Measurements from ENCODE around the gene MIB1.

MIB1 gene

DNA sequence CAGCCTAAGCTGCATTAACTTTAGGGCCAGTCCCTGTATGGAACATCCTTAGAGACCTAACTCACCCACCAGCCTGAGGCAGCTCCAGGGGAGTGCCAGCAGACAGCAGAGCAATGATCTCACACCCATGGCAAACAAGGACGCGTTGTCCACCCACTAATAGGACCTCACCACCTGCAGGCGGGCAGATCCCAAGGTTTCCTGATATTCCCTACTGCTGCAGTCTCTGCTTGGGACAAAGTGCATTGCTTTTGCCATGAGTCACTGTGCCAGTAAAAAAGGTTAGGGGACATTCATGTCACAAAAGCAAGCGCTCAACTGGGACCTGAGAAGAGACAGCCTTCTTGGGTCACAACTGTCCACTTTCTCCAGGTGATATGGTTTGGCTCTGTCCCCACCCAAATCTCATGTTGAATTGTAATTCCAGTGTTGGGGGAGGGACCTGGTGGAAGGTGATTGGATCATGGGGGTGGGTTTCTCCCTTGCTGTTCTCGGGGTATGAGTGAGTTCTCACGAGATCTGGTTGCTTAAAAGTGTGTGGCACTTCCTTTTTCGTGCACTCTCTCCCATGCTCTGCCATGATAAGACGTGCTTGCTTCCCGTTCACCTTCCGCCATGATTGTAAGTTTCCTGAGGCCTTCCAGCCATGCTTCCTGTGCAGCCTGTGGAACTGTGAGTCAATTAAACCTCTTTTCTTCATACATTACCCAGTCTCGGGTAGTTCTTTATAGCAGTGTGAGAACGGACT is 160.2 kb downstream of the MIB1 start:
- TF ChIP-seq EZH2phosphoT487 (IDR thresholded peaks at IDR 0.05; ENCODE audit: borderline replicate concordance, low read length): no peak
- TF ChIP-seq, protein P1, sequence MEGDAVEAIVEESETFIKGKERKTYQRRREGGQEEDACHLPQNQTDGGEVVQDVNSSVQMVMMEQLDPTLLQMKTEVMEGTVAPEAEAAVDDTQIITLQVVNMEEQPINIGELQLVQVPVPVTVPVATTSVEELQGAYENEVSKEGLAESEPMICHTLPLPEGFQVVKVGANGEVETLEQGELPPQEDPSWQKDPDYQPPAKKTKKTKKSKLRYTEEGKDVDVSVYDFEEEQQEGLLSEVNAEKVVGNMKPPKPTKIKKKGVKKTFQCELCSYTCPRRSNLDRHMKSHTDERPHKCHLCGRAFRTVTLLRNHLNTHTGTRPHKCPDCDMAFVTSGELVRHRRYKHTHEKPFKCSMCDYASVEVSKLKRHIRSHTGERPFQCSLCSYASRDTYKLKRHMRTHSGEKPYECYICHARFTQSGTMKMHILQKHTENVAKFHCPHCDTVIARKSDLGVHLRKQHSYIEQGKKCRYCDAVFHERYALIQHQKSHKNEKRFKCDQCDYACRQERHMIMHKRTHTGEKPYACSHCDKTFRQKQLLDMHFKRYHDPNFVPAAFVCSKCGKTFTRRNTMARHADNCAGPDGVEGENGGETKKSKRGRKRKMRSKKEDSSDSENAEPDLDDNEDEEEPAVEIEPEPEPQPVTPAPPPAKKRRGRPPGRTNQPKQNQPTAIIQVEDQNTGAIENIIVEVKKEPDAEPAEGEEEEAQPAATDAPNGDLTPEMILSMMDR (IDR thresholded peaks at IDR 0.05; ENCODE audit: low read depth, low read length, poor library complexity, severe bottlenecking): no peak
- Histone ChIP-seq H3K36me3 (ENCODE audit: control insufficient read depth, low read length) (no peaks in the 10 kb centered on the region), H3K79me2 (ENCODE audit: control insufficient read depth, low read length) (no peaks in the 10 kb centered on the region), H3K27ac (ENCODE audit: low read depth, low read length) (no peak overlapping the region), H3K9me2 (replicated peaks; ENCODE audit: control insufficient read depth, low read length) (no peaks in the 10 kb centered on the region), H3K27me3 (ENCODE audit: control insufficient read depth, low read length) (no peaks in the 10 kb centered on the region), H3K9me3 (ENCODE audit: control insufficient read depth, insufficient read depth, low read length) (no peaks in the 10 kb centered on the region), H3K4me2 (ENCODE audit: low read length) (no peak overlapping the region), H4K20me1 (ENCODE audit: control insufficient read depth, insufficient read depth, low read depth, low read length) (0 out of 2 replicates have a peak, but pooled peaks cover 3% of the 10 kb centered on the region), H3K4me3 (ENCODE audit: low read length) (no peak overlapping the region), H3F3A (ENCODE audit: control insufficient read depth, insufficient read depth) (no peaks in the 10 kb centered on the region), H3K4me1 (ENCODE audit: control insufficient read depth, low read length) (no peaks in the 10 kb centered on the region)

DNA sequence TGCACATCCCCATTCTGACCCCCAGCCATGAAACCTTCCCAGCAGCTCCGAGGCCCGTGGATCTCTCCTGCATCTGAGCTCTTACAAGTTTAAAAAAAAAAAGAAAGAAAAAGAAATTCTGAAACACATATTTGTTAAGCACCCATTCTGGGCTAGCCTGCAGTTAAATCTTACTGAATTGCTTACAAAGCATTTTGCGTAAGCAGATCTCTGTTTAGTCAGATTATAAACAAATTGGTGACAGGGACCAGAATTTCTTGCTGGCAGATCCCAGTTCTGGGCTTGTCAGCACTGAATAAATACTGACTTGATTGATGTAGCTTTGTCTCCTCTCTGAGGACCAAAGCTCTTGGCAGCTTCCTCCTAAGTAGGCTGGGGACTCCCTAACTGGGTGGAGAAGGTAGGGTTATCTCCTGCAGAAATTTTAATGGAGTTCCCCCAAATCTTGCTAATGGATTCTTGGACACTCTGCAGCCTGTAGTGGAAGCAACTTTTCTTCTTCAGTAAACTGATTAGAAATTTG is 160.9 kb downstream of the MIB1 start:
- Histone ChIP-seq H3K36me3 (ENCODE audit: control insufficient read depth, low read length) (no peaks in the 10 kb centered on the region), H3K4me3 (ENCODE audit: low read length) (no peak overlapping the region), H3K9me3 (ENCODE audit: control insufficient read depth, insufficient read depth, low read length) (no peaks in the 10 kb centered on the region), H3K9me2 (replicated peaks; ENCODE audit: control insufficient read depth, low read length) (no peaks in the 10 kb centered on the region), H3K4me1 (ENCODE audit: control insufficient read depth, low read length) (no peaks in the 10 kb centered on the region), H3K27ac (ENCODE audit: low read depth, low read length) (no peak overlapping the region), H3K27me3 (ENCODE audit: control insufficient read depth, low read length) (no peaks in the 10 kb centered on the region), H4K20me1 (ENCODE audit: control insufficient read depth, insufficient read depth, low read depth, low read length) (0 out of 2 replicates have a peak, but pooled peaks cover 3% of the 10 kb centered on the region), H3K79me2 (ENCODE audit: control insufficient read depth, low read length) (no peaks in the 10 kb centered on the region), H3K4me2 (ENCODE audit: low read length) (no peak overlapping the region), H3F3A (ENCODE audit: control insufficient read depth, insufficient read depth) (no peaks in the 10 kb centered on the region)
- TF ChIP-seq, protein P1 (IDR thresholded peaks at IDR 0.05; ENCODE audit: low read depth, low read length, poor library complexity, severe bottlenecking): no peak
- TF ChIP-seq EZH2phosphoT487 (IDR thresholded peaks at IDR 0.05; ENCODE audit: borderline replicate concordance, low read length): no peak

DNA sequence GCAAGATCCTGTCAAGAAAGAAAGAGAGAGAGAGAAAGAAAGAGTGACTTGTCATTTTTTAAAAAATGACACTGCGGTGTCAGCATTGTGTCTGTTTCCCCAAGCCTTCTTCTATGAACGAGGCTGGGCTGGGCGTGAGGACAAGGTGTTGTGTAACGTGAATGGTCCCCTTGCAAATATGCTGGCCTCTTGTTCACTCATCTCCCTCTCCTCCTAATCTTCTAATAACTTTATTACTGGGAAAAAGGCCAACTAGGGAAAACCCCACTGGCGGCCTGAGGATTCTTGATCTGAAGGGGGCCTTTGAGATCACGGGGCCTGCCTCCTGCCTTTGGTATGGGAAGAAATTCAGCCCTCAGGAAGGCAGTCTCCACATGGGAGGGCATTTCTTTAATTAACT is 163.1 kb downstream of the MIB1 start:
- Histone ChIP-seq H3K27ac (ENCODE audit: low read depth, low read length) (no peak overlapping the region), H3F3A (ENCODE audit: control insufficient read depth, insufficient read depth) (no peaks in the 10 kb centered on the region), H3K36me3 (ENCODE audit: control insufficient read depth, low read length) (no peaks in the 10 kb centered on the region), H3K27me3 (ENCODE audit: control insufficient read depth, low read length) (no peaks in the 10 kb centered on the region), H3K4me1 (ENCODE audit: control insufficient read depth, low read length) (no peaks in the 10 kb centered on the region), H3K79me2 (ENCODE audit: control insufficient read depth, low read length) (no peaks in the 10 kb centered on the region), H3K4me3 (ENCODE audit: low read length) (no peak overlapping the region), H4K20me1 (ENCODE audit: control insufficient read depth, insufficient read depth, low read depth, low read length) (no peaks in the 10 kb centered on the region), H3K9me2 (replicated peaks; ENCODE audit: control insufficient read depth, low read length) (no peaks in the 10 kb centered on the region), H3K4me2 (ENCODE audit: low read length) (no peak overlapping the region), H3K9me3 (ENCODE audit: control insufficient read depth, insufficient read depth, low read length) (no peaks in the 10 kb centered on the region)
- TF ChIP-seq, protein P1 (IDR thresholded peaks at IDR 0.05; ENCODE audit: low read depth, low read length, poor library complexity, severe bottlenecking): no peak
- no peak for TF ChIP-seq EZH2phosphoT487 (IDR thresholded peaks at IDR 0.05; ENCODE audit: borderline replicate concordance, low read length)
